RWPE1 (cell line): ENCODE results near the gene MATCAP1.

Experiments used
- CTCF ChIA-PET: fragments of 350-600 bp; sonication (Branson Sonifier 250); formaldehyde crosslinking; extraction: SDS; loops from one replicate; lab custom pipeline; 2021; lab: Yijun Ruan, JAX
- POLR2A ChIA-PET: fragments of 400-600 bp; formaldehyde crosslinking; extraction: SDS; loops from one replicate; lab custom pipeline; 2020; ENCODE audit warnings: antibody characterized with exemption; ENCODE audit not compliant: low non-redundant PET; lab: Yijun Ruan, JAX
- DNase-seq: peaks from one replicate; pipeline ENCODE4 v3.0.0; 2012; ENCODE audit warnings: low spot score
- H3K27ac ChIP-seq: fragments of 450-650 bp; 2 replicates; pipeline ENCODE4 v1.5.1; 2017
- TF ChIP-seq, protein P1 (sequence below): fragments of 450-650 bp; conservative IDR thresholded peaks from 2 replicates; pipeline ENCODE4 v1.5.1; 2017; ENCODE audit warnings: low read depth, mild to moderate bottlenecking

The MATCAP1 gene

DNA sequence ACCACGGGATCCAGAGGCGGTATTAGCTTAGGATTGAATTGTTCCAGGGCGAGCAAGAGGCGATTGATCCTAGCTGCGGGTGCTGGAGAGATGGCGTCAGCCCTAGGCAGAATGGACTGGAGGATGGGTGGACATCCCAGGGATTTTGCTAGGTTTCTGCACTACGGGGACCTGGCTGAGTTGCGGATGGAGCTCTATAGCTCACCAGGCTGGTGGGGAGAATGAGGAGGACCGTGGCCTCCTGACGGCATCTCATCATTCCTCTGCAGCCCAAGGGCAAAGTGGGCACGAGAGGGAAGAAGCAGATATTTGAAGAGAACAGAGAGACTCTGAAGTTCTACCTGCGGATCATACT lies 43.8 kb upstream of the MATCAP1 start:
- DNase-seq = no peak
- CTCF ChIA-PET = interaction anchor here (0.9 to 2.5 kb wide), 2 partner anchors 10 to 29 kb away, joined by 3 to 14 read pairs; partner anchors contain the start of gene ELMO3
- TF ChIP-seq, protein P1, sequence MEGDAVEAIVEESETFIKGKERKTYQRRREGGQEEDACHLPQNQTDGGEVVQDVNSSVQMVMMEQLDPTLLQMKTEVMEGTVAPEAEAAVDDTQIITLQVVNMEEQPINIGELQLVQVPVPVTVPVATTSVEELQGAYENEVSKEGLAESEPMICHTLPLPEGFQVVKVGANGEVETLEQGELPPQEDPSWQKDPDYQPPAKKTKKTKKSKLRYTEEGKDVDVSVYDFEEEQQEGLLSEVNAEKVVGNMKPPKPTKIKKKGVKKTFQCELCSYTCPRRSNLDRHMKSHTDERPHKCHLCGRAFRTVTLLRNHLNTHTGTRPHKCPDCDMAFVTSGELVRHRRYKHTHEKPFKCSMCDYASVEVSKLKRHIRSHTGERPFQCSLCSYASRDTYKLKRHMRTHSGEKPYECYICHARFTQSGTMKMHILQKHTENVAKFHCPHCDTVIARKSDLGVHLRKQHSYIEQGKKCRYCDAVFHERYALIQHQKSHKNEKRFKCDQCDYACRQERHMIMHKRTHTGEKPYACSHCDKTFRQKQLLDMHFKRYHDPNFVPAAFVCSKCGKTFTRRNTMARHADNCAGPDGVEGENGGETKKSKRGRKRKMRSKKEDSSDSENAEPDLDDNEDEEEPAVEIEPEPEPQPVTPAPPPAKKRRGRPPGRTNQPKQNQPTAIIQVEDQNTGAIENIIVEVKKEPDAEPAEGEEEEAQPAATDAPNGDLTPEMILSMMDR = no peak
- H3K27ac ChIP-seq = peak overlapping the region; percentile 74
- POLR2A ChIA-PET = interaction anchor here (0.7 to 1.2 kb wide), 2 partner anchors 9 to 19 kb away, joined by 3 to 11 read pairs; no protein-coding TSS in a partner anchor

DNA sequence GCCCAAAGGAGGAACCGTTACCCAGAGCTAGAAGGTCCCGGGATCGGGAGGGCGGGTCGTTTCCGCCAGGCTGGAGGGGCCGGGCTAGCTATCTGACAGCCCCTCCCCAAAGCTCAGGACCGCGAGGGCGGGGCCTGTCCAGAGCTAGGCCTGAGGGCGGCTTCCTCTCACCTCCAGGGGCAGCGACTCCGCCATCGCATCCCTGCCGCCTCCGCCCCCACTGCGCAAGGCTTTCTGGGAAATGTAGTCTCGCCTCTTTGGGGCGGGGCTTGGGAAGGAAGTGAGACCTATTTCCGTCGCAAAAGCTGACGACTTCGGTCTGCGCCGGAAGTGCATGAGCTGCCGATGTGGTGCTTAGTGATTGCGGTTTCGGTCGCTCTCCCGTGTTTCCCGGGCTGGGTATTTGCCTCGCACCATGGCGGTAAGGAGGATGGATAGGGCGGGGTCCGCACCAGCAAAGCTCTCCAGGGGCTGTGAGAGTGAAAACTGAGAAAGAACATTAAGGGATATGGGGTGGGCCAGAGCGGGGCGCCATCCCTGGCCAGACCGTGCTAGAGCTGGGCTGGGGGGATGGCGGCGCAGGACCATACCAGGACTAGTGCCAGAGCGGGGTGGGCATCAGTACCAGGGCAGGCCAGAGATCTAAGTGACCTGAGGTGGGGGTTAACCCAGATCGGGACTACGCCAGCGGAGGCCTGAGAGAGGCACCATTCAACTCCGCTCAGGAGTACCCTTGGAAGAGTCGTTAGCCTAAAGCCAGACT lies 43.2 kb upstream of the MATCAP1 start, which contains the start of gene TMEM208:
Gene TMEM208 (plus strand): TSS at position 327 of the 763 bp plus-strand sequence. CDS start 89 bp downstream, at position 416.
- POLR2A ChIA-PET = interaction anchor here (0.7 to 1.2 kb wide), 2 partner anchors 9 to 19 kb away, joined by 3 to 11 read pairs; no protein-coding TSS in a partner anchor
- CTCF ChIA-PET = interaction anchor here (0.9 to 2.5 kb wide), 3 partner anchors 11 to 42 kb away, joined by 3 to 14 read pairs (median 4); partner anchors contain the start of gene ELMO3
- peak within 1 kb of the TSS; percentile 74 for H3K27ac ChIP-seq
- peak; percentile 92 for DNase-seq
- TF ChIP-seq, protein P1 = 0 out of 2 replicates have a peak, but pooled peaks have one; percentile 9

DNA sequence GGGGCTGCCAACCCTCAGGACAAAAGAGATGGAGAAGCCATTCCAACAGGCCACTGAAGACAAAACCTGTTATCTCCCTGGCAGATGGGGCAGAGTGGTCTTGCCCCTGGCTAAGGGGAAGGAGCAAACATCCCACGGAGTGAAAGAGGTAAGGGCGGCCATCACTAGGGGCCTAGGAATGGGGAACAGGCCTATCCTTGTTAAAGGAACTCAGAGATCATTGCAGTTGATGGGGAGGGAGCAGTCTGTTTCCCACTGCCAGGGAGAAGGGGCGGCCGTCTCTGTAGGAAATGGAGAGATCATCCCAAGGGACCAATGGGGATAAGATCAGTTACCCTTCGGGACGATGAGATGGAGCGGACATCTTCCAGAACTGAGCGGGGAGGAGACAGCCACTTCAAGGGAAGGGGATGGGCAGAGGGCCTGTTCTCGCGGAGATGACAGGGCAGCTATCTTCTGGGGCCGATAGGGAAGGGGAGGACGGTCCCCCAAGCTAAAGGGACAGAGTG lies 42.6 kb upstream of the MATCAP1 start:
- ChIA-PET POLR2A (interaction anchor here (1.2 kb wide), 1 partner anchor 20 kb away, joined by 11 read pairs; no protein-coding TSS in a partner anchor), CTCF (interaction anchor here (1.6 to 2.5 kb wide), 2 partner anchors 28 to 41 kb away, joined by 4 to 14 read pairs; partner anchors contain the start of gene ELMO3)
- TF ChIP-seq, protein P1 = no peak
- peak overlapping the region; percentile 74 for H3K27ac ChIP-seq
- no peak for DNase-seq

DNA sequence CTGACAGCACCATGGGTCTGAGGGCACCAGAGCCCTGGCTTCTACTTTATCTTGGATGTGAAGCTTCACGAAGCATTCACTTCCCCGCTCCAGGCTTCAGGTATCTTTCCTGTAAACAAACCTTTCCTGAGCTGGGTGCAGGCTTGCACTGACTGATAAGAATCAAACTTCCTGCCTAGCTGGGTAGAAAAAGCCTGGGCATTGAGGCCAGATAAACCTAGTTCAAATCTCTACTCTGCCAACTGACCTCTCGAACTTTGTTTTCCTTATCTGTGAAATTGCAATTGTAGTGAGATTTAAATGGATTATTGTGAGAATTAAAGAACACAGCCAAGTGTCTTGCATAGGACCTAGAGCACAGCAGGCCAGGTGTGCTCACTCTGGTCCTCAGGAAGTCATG lies 40.2 kb upstream of the MATCAP1 start:
- POLR2A ChIA-PET = no interaction called here
- DNase-seq = no peak
- TF ChIP-seq, protein P1 = no peak
- CTCF ChIA-PET = interaction anchor here (0.6 kb wide), 1 partner anchor 9 kb away, joined by 4 read pairs; no protein-coding TSS in a partner anchor
- no peak overlapping the region; the same call in 1 of the 2 replicates for H3K27ac ChIP-seq

DNA sequence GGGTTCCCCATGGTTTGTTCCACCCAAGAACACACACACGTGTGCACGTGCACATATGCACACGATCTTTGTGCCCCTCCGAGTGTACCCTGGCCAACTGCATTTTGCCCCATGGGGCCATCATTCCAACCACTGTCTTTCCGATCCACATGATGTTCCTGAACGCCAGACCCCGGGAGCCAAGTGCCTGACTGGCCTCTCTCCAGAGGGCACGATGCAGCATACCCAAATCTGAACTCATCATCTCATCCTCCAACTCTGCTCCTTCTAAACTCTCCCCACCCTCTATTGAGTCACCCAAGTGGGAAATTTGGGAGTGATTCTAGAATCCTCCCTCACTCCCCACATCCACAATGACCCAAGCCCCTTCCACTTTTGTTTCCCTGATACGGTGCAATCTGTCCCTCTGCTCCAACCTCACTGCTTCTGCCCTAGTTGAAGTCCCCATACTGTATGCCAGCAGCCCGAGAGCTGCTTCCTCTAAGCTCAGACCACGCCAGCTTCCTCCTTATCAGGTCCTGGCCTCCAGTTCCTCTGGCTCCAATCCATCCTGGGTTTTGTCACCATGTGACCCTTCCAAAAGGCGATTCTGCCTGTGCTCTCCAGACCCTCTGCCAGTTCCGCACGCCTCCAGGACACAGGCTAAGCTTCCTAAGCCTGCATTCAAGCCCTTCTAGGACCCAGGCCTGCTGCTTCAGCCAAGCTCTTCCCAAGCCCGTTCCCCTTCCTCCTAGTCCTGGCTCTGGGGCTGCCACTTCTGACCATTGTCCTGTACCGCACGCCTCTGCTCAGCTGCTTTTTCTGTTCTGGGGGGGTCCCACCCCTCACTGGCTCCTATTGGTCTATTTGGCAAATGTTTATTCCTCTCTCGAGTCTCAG lies 33.1 kb upstream of the MATCAP1 start:
- TF ChIP-seq, protein P1 = no peak
- CTCF ChIA-PET = no interaction called here
- H3K27ac ChIP-seq = peak overlapping the region; percentile 24
- POLR2A ChIA-PET = interaction anchor here (0.5 kb wide), 1 partner anchor 21 kb away, joined by 3 read pairs; no protein-coding TSS in a partner anchor
- no peak for DNase-seq
